Epithelial cell of prostate (primary cell): ENCODE results near the gene OPTN.

Source experiments
- DNase-seq: peaks from one replicate; pipeline ENCODE4 v3.0.0-alpha.2; 2011; ENCODE audit warnings: low read depth, low spot score
- H3K27ac ChIP-seq: fragments of 450-650 bp; 2 replicates; pipeline ENCODE4 v1.5.1; 2017; ENCODE audit warnings: mild to moderate bottlenecking

Gene OPTN

DNA sequence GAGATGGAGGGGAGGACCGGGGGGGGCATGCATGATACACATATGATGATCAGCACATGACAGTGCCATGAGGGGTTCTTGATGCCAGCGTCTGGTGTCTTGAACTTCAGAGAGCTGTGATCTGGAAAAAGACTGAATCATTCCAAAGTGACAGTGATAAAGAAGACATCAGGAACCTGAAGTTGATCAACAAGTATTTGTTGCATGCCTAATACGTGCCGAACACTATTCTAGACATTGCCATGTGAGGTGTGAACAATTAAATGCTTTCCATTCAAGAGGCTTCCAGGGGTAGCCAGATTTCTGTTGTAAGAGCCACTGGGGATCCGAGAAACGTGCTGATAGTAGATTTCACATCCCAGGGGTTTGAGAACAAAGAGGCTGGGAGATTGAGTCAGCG is 67.6 kb downstream of the OPTN start:
- no peak for DNase-seq
- H3K27ac ChIP-seq, result no peak overlapping the region

DNA sequence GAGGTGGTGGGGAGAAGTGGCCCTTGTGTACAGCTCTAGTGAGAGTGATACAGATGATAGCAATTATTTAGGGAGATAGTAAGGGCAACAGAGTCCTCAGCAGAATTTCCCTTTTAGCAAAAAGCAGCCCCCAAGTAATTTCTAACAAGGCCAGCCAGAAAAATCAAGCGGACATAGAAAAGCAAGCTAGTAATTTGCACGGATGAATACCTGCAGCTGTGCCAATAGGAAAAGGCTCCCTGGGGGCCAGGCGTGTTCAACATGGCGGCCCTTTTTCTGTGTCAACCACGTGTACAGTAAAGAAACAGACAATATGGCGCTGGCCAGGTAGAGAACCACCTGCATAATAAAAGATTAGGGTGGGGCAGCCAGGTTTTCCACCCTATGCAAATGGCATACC is 68.8 kb downstream of the OPTN start:
- H3K27ac ChIP-seq, result no peak overlapping the region
- DNase-seq, result no peak

DNA sequence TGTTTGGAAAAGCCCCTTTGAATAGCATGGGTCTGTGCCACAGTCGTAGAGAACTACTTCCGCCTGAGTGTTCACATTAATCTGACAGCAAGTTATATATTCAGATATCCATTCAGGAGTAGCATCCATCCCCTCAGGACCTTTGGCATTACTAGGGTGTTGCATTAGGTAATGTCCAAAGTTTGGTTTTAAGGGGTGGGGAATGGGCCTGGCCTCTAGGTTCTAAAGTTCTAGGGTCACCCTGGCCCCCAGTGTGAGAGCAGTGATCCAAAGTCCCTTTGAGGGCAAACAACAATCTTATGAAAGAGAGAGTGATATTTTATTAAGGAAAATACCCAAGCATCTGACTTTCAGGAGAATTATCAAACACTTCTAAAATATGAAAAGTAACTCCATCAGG is 73.7 kb downstream of the OPTN start:
- no peak for DNase-seq
- no peak overlapping the region for H3K27ac ChIP-seq

DNA sequence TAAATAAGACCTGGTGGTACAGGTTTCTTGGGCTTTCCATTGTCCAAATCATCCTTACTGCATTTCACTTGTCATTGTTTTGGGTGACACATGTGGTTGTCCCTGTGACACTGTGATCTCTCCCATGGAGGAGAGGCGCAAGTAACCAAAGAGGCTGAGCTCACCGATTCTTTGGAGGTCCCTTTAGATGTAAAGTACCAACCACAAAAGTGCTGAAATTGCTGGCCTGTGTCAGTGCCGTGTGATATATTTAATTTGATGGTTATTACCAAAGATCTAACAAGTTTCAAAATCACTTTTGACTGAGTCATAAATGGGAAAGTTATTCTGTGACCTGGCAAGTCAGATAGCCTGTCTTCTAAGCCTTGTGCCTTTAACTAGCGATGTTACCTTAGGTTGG is 80.8 kb downstream of the OPTN start:
- no peak overlapping the region for H3K27ac ChIP-seq
- DNase-seq, result no peak

DNA sequence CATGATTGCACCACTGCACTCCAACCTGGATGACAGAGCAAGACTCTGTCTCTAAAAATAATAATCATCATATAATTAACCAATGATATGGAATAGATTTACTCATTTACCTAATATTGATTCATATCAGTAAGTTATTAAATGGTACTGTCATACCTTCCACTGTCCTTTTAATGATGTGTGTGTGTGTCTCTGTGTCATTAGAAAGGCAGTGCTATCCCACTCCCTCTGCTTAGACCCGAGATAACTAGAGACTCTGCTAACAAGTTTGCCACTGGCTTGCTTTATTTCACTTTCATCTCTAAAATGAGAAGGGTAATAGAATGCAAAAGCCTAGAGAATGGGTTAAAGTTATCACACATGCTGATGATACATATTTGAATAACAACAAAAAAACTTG is 82.5 kb downstream of the OPTN start:
- no peak for DNase-seq
- no peak overlapping the region for H3K27ac ChIP-seq

DNA sequence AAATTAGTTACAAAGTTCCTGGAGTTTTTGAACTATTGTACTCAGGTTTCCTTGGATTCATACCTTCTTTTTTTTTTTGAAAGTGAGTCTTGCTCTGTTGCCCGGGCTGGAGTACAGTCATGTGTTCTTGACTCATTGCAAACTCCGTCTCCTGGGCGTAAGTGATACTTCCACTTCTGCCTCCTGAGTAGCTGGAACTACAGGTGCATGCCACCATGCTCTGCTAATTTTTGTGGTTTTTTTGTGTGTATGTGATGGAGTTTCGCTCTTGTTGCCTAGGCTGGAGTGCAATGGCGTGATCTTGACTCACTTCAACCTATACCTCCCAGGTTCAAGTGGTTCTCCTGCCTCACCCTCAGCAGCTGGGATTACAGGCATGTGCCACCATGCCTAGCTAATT is 83.7 kb downstream of the OPTN start:
- no peak overlapping the region for H3K27ac ChIP-seq

DNA sequence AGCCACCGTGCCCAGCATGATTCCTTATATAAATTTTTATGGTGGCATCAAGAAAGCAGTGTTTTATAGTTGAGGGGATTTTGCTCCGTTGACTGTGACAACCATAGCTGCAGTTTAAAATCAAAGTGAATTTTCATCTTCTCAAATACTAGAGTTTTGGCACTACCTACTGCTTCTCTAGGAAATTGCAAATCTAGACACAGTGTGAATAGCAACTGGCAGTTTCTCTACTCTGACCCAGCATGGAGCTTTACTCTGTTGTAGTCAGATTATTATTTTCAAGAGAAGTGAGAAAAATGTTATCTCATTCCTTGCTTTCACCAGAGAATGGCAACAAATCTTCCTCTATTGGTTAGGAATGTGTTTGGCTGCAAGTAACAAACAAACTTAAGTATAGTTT is 84.3 kb downstream of the OPTN start:
- DNase-seq, result no peak
- no peak overlapping the region for H3K27ac ChIP-seq

More for the DNA sequence above, 83.7 kb downstream of the OPTN start:
- no peak for DNase-seq

DNA sequence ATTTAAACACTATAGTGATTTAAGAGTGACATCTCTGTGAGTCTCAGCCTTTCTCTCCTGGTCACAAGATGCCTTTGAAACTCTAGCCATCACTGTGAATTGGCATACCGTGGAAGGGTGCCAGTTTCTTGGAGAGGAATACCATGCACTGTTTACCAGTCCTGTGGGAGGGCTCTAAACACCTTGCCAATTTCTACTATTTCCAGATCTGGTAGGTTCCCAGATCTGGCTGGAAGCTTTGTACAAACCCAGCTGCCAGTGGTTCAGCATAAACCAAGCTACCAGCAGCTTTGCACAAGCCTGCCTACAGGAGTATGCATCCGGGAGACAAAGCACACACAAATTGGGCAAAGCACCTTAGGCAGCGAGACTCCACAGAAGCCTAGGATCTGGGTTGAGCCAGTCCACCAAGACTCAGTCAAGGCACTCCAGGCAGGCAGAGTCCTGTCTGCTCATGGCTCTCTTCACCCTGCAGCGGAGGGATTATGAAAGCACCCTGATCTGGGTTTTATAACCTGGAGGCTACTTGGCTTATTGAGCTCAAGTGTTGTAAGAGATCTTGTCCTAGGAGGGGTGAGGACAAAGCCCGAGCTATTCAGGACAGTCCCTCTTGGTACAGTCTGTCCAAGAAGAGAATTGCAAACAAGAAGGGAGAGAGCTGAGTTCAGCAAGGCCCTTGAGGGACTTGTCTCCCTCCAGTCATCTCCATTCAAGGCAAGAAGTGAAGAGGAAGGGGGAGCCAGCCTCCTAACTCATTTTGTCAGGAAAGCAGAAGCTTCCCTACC is 85.0 kb downstream of the OPTN start:
- DNase-seq, result no peak

DNA sequence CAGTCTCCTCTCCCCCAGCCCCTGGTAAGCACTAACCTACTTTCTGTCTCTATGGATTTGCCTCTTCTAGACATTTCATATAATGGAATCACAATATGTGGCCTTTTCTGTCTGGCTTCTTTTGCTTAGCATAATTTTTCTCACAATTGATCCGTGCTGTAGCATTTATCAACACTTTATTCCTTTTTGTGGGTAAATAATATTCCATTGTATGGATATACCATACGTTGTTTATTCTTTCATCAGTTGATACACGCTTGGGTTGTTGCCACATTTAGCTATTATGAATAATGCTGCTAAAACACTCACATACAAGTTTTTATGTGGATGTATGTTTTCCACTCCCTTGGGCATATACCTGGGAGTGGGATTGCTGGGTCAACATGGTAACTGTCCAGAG is 87.2 kb downstream of the OPTN start:
- no peak for DNase-seq
- H3K27ac ChIP-seq, result no peak overlapping the region

More for the DNA sequence above, 85.0 kb downstream of the OPTN start:
- no peak overlapping the region for H3K27ac ChIP-seq
